ENCODE results near the gene TRAF7. TPM values are rescaled to one million over a fixed set of nuclear protein-coding genes. Genes with fewer than 3 reads are reported as not detected.
A peak's percentile ranks its signal among the peaks of the same experiment; 100 is the strongest.
"Not testable (repeated sequence)": the region's sequence is repeated elsewhere in the genome, so short reads cannot be mapped to it uniquely, and the experiment has no call there.

The TRAF7 gene
- total RNA-seq, 1 donor: 90.5 TPM

- DNase-seq (ENCODE audit: low read depth in 2 of 3, low spot score in 2 of 3): no peak
Observed at GRCh38 chr16:2196981-2197511, 41.5 kb downstream of the TRAF7 start.

DNA sequence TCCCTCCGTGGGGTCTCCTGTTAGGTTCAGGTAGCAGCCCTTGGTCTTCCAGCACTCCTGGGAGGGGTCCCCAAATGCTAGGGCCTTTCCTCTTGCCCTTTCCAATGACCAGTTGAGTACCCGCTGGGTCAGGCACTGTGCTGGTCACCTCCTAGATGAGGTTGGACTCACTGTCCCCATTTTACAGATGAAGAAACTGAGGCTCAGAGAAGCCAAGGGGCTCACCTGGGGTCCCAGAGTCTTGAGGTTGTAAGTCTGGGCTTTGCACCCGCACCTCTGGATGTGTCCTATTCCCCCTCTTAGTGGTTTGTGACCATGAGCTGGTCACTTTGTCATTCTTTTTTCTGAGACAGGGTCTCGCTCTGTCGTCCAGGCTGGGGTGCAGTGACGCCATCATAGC lies 42.2 kb downstream of the TRAF7 start:
- DNase-seq (ENCODE audit: low read depth in 2 of 3, low spot score in 2 of 3): no peak

GRCh38 chr16:2198283-2198682 lies 42.7 kb downstream of the TRAF7 start:
- no peak for DNase-seq (ENCODE audit: low read depth in 2 of 3, low spot score in 2 of 3)

DNA sequence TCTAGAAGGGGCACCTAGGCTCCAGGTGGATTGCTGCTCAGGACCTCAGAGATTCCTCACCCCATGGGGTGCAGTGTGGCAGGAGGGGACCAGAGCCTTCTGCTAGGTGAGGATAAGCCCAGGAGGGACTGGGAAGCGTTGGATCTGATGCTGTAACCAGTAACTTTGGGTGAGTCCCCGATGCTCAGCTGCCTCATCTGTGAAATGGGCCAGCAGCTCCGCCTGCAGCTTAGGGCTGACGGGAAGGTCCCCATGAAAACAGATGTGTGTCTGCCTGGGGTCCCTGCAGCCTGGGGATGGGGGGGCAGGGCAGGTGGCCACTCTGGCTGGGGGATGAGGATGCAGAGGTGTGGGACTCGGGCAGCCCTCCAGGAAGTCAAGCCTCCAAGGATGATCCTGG lies 43.5 kb downstream of the TRAF7 start:
- DNase-seq (ENCODE audit: low read depth in 2 of 3, low spot score in 2 of 3): no peak

GRCh38 chr16:2199621-2200139 lies 44.1 kb downstream of the TRAF7 start:
- DNase-seq (ENCODE audit: low read depth in 2 of 3, low spot score in 2 of 3): no peak

GRCh38 chr16:2200313-2200712 lies 44.7 kb downstream of the TRAF7 start:
- no peak for DNase-seq (ENCODE audit: low read depth in 2 of 3, low spot score in 2 of 3)

DNA sequence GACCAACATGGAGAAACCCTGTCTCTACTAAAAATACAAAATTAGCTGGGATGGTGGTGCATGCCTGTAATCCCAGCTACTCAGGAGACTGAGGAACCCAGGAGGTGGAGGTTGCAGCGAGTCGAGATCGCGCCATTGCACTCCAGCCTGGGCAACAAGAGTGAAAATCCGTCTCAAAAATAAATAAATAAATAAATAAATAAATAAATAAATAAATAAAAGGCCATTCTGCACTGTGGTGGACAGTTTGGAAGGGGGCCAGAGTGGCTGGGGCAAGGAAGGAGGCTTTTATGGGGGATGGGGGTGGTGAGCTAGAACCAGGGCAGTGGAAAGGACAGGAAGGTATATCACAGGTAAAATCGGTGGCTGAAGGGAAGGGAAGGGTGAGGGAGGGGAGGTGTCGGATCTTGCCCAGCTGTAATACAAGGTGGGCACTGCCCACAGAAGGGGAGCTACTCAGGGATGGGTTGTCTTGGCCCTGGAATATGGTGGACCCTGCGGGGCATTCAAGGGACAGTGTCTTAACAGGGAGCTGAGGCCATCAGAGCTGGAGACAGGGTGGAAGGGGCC lies 47.6 kb downstream of the TRAF7 start:
- not testable (repeated sequence) for DNase-seq (ENCODE audit: low read depth in 2 of 3, low spot score in 2 of 3)

- no peak for DNase-seq (ENCODE audit: low read depth in 2 of 3, low spot score in 2 of 3)
Observed at GRCh38 chr16:2204416-2205103, 49.0 kb downstream of the TRAF7 start.

- peak; percentile 91 to 97 (median 91) for DNase-seq (ENCODE audit: low read depth in 2 of 3, low spot score in 2 of 3)
Observed at GRCh38 chr16:2205104-2205966, 49.8 kb downstream of the TRAF7 start, which contains the start of gene MLST8. Gene MLST8, plus strand, starts transcription at chr16:2205454. Its CDS starts 632 bp downstream, at chr16:2206086.

DNA sequence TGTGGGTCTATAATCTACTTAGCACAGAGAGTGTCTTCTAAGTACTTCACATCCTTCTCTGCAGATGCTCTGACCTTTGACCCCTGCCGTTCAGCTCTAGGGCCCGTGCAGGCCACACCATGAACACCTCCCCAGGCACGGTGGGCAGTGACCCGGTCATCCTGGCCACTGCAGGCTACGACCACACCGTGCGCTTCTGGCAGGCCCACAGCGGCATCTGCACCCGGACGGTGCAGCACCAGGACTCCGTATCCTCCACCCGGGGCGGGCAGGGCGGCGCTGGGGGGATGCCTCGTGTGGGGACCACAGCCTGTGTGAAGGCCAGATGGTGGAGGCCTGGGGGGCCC lies 50.4 kb downstream of the TRAF7 start:
- no peak for DNase-seq (ENCODE audit: low read depth in 2 of 3, low spot score in 2 of 3)

- DNase-seq (ENCODE audit: low read depth in 2 of 3, low spot score in 2 of 3): no peak
Observed at GRCh38 chr16:2206420-2206779, 50.8 kb downstream of the TRAF7 start.

DNA sequence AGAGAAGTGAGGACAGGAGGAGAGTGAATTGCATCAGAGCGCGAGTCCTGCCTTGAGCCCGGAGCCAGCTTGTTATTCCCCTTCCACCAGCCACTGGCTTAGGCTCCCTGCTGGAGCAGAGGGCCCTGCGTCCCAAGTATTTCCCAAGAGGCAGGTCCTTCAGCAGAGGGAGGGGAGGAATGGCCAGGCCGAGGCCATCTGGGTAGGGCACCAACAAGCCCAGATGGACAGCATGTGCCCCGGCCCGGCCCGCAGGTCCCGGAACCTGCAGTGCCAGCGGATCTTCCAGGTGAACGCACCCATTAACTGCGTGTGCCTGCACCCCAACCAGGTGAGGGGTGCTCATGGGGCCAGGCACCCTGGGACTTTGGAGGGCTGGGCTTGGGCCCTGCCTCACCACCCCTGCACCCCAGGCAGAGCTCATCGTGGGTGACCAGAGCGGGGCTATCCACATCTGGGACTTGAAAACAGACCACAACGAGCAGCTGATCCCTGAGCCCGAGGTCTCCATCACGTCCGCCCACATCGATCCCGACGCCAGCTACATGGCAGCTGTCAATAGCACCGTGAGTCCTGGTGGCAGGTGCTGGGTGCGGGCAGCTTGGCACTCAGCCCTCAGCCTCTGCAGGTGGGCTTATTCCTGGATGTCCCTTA lies 51.3 kb downstream of the TRAF7 start:
- no peak for DNase-seq (ENCODE audit: low read depth in 2 of 3, low spot score in 2 of 3)

GRCh38 chr16:2207872-2208271 lies 52.3 kb downstream of the TRAF7 start:
- no peak for DNase-seq (ENCODE audit: low read depth in 2 of 3, low spot score in 2 of 3)

GRCh38 chr16:2208308-2208707 lies 52.7 kb downstream of the TRAF7 start:
- DNase-seq (ENCODE audit: low read depth in 2 of 3, low spot score in 2 of 3): no peak

GRCh38 chr16:2208772-2209171 lies 53.2 kb downstream of the TRAF7 start:
- no peak for DNase-seq (ENCODE audit: low read depth in 2 of 3, low spot score in 2 of 3)

DNA sequence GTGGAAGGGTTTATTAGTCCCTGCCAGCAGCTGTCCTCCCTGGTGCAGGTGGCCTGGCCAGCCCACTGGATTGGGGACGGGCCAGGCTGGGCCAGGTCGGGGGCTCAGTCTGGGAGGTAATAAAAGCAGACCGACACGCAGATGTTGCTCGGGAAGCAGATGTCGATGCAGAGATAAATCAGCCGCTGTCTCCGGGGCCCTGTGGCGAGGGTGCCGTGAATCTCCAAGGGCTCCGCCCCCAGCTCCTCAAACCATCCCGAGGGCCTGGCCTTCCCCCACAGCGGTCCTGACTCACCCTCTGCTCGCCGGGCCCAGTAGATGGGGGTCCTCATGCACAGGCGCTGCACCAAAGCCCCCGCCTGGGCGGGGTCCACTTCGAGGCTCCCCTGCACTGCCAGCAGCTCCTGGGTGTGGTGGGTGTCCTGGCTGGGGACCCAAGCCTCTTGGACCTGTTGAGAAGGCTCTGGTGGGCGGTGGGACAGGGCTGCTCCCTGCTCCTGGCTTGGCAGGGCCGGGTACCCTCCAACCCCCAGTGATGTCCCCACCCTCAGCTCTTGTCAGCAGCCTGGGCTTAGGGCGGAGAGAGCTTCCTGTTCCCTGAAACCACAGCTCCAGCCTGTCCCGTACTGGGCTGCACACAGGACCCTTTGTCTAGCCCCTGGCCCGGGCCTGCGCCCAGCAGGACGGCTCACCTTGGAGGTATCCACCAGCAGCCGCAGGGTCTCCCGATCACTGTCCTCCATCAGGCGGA lies 53.9 kb downstream of the TRAF7 start:
- DNase-seq (ENCODE audit: low read depth in 2 of 3, low spot score in 2 of 3): no peak

DNA sequence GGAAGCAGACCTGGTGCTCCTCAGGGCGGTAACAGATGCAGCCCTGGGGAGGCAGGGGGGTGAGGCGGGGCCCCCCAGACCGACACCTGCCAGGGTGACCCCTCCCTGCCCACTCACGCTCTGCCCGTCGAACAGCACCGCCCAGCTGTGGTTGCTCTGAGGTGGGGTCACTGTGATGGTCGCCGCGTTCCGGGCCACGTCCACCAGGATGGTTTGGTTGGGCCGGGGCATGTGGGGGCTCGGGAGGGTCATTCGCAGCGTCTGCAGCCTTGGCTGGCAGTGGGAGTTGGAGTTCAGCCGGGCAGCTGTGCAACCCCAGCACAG lies 54.4 kb downstream of the TRAF7 start:
- DNase-seq (ENCODE audit: low read depth in 2 of 3, low spot score in 2 of 3): no peak

GRCh38 chr16:2210386-2211365 lies 55.1 kb downstream of the TRAF7 start, which contains the start of gene BRICD5:
Gene BRICD5, minus strand, starts transcription at chr16:2210863. Its CDS starts 30 bp downstream, at chr16:2210833.
- no peak for DNase-seq (ENCODE audit: low read depth in 2 of 3, low spot score in 2 of 3)

- no peak for DNase-seq (ENCODE audit: low read depth in 2 of 3, low spot score in 2 of 3)
Observed at GRCh38 chr16:2211923-2212347, 56.4 kb downstream of the TRAF7 start.
